Stimulated activated CD4-positive, alpha-beta T cell treated with anti-CD3 and anti-CD28 coated beads, Interleukin-12 subunit alpha, Interleukin-12 subunit beta, amount 100 ng/mL, for 4 hours (primary cell): ENCODE results near the gene LLCFC1.

Source experiments
- DNase-seq: peaks from one replicate; pipeline ENCODE4 v3.0.0-alpha.2; 2020

Gene LLCFC1

GRCh38 chr7:142939226-142939910 is at the start of gene LLCFC1:
Gene LLCFC1, plus strand, starts transcription at chr7:142939484. Its CDS starts 138 bp downstream, at chr7:142939622.
- DNase-seq, result no peak

GRCh38 chr7:142889816-142890215 is 49.5 kb upstream of the LLCFC1 start:
- no peak for DNase-seq

GRCh38 chr7:142890874-142891485 is 48.3 kb upstream of the LLCFC1 start:
- no peak for DNase-seq

GRCh38 chr7:142891490-142892082 is 47.7 kb upstream of the LLCFC1 start:
- DNase-seq, result no peak

- no peak for DNase-seq
Measured at GRCh38 chr7:142892951-142893350, 46.3 kb upstream of the LLCFC1 start.

GRCh38 chr7:142894112-142894984 is 44.9 kb upstream of the LLCFC1 start:
- DNase-seq, result no peak

GRCh38 chr7:142894985-142895593 is 44.2 kb upstream of the LLCFC1 start:
- no peak for DNase-seq

- no peak for DNase-seq
Measured at GRCh38 chr7:142896151-142896550, 43.1 kb upstream of the LLCFC1 start.

- DNase-seq, result no peak
Measured at GRCh38 chr7:142896741-142897379, 42.4 kb upstream of the LLCFC1 start.

- no peak for DNase-seq
Measured at GRCh38 chr7:142897691-142898090, 41.6 kb upstream of the LLCFC1 start.

GRCh38 chr7:142898377-142899170 is 40.7 kb upstream of the LLCFC1 start:
- DNase-seq, result no peak

GRCh38 chr7:142899661-142900060 is 39.6 kb upstream of the LLCFC1 start:
- DNase-seq, result no peak

- no peak for DNase-seq
Measured at GRCh38 chr7:142901426-142902259, 37.6 kb upstream of the LLCFC1 start.

GRCh38 chr7:142904128-142904527 is 35.2 kb upstream of the LLCFC1 start:
- DNase-seq, result no peak

GRCh38 chr7:142905759-142906158 is 33.5 kb upstream of the LLCFC1 start:
- DNase-seq, result no peak

GRCh38 chr7:142906643-142907042 is 32.6 kb upstream of the LLCFC1 start:
- DNase-seq, result no peak

- DNase-seq, result no peak
Measured at GRCh38 chr7:142908290-142908689, 31.0 kb upstream of the LLCFC1 start.

GRCh38 chr7:142908921-142909890 is 30.1 kb upstream of the LLCFC1 start:
- no peak for DNase-seq

- DNase-seq, result no peak
Measured at GRCh38 chr7:142910031-142910433, 29.3 kb upstream of the LLCFC1 start.
